GM21526 (cell line): ENCODE measurements around the gene FBXL19.
"Not testable (repeated sequence)": the region's sequence is repeated elsewhere in the genome, so short reads cannot be mapped to it uniquely, and the experiment has no call there.

Source experiments
- ATAC-seq: cut with Tn5 transposase; IDR thresholded peaks from one replicate; pipeline ENCODE4 v1.9.1; 2021; ENCODE audit warnings: moderate library complexity; ENCODE audit not compliant: unreplicated experiment, low FRiP score

The FBXL19 gene

DNA sequence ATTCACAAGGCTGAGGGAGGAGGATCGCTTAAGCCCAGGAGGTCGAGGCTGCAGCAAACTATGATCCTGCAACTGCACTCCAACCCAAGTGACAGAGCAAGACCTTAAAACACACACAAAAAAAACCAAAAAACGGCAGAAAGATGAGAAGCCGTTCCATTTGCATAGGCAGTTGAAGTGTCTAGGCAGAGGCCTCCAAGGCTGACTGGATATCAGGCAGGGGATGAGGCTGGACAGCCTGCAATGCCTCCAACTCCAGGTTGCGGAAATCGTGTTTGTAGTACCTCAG is 2.0 kb upstream of the FBXL19 start:
- ATAC-seq, result no peak

DNA sequence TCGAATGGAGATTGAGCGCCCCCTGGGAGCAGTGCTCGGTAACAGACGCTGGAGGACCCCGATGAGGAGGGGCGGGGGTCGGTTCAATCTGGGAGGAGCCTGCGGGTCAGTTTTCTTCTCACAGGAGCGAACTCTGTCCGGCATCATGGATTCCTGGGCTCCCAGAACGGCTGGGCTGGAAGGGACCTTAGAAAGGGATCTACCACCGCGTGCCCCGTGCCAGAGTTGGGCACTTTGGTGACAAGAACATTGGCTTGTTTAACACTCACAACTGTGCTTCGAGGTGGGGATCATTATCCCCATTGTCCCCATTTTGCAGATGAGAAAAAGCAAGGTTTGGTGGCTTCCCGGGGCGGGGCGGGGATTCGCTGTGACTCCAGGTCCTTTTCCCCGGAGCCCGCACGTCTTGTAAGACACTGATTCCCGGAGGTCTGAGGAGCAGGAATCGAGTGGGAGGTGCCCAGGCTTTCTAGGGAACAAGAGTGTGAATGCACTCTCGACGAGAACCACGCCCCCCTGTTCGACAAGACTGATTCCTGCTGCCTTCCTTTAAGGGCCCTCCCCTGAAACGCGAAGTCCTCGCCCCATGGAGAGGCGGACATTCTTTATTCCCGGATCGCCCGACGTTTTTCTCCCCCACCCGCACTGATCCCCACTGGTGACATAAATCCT is 1.5 kb upstream of the FBXL19 start:
- no peak for ATAC-seq

DNA sequence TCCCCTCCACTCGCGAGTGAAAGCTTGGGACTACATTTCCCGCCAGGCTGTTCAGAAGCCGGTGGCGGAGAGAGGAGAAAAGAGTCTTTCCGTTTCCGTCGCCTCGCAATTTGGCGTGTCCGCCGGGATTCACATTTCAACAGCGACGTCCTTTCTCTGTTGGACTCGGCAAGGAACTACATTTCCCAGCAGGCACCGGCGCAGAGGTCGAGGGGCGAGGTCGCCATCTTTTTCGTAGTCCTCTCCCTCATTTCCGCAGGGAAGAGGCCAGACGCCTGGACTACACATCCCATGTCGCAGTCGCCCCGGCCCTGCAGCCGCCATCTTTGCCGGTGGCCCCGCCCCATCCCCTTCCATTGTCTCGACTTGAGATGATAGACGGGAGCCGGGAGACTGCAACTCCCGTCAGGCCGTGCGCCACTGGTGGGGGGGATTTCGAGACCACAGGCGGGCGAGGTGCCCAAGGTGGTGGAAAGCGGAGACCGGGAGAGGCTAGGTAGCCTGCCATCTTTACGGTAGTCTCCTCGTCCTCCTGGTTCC is 882 bp upstream of the FBXL19 start:
- peak; percentile 63 for ATAC-seq

DNA sequence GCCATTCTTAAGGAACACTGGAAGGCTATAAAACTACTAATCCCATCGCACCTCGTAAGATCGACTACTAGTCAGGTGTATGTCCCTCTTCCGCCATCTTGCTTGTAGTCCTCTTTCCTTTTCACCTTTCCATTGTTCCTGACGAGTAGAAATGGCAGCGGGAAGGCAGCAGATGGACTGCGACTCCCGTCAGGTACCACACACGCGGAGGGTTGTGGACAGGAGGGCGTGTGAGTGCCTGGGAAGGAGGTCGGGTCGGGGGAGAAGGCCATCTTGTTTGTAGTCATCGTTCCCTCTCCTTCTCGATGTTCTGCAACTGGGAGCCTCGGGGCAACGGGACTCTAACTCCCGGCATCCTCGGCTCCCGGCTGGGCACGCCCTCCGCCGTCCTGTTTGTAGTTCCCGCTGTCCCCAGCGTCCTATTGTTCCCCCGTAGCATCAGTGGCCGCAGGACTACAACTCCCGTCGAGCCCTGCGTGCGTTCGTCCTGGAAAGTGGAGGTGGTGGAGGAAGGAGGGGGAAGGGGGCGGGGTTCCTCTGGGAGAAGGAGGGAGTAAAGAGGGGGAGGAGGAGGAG is 324 bp upstream of the FBXL19 start:
- ATAC-seq, result peak; percentile 56

DNA sequence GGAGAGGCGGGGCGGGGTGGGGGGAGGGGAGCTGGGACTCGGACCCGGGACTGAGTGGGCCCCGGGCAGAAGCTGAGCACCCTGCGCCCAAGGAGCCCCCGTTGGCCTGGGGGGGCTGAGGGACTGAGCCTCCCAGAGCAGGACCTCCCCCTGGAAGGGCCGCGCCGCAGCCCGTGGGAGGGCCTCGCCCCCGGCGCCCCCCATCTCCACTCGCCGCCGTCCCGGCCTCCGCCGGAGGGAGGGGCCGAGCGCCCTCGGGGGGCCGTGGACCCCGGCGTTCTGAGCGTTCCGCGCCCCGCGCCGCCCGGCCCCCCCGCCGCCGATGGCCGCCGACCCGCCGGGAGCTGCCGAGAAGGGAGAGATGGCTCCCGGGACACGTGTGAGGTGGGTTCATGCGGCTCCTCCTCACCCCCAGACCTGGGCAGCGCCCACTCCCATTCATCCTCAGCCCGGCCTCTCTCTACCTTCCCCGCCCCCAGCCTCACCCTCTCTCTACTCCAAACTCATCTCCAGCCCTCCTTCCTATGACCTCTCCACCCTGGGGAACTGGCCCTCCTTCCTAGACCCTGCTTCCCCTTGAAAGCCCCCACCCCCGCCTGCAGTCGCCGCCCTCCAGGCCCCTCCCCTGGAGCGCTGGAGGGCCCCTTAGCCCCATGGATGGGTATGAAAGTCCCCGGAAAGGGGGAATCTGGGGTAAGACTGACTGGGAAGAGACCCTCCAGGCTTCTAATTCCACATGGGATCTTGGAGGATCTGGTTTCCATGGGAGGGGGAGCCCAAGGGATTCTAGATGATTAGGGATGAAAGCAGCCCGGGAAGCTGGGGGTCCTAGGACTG is 922 bp downstream of the FBXL19 start:
- ATAC-seq, result no peak

DNA sequence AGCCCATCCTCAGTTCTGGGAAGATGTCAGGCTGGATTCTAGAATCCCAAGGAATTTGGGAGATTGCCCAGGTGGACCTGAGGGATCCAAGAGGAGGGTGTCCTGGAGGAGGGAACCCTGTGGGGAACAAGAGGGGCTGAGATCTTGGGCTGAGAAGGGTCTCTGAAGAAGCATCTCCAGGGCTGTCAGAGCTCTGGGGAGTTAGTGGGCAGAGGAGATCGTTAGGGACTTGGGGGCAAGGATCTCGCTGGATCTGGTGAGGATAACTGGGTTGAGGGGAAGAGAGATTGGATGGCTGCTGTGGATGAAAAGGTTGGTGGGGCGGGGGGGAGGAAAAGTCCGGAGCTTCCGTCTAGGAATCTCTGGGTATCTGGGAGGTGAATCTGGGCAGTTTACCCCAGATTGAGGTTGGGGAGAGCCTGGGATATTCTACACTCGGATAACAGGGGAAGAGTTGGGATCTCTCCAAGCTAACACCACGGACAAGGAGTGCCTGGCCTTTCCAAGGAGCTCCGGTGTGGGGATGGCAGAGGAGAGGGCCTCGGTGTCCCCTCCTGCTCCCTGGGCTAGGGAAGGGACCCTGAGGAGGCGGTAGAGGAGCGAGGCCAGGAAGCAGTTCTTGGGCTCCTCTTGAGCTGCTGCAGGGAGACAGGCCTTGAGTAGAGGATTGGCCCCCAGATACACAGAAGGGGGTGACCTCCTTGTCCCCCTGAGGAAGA is 1.7 kb downstream of the FBXL19 start:
- ATAC-seq, result no peak

DNA sequence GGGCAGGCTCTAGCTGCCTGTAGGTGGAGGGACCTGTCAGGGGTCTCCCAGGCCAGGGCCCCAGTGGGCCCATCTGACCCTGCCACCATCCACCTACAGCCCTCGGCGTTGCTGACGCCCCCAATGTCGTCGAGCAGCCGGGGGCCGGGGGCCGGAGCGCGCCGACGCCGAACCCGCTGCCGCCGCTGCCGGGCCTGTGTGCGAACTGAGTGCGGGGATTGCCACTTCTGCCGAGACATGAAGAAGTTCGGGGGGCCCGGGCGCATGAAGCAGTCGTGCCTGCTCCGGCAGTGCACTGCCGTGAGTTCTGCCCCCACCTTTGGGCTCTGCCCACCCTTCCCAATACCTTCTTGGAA is 2.2 kb downstream of the FBXL19 start:
- ATAC-seq, result no peak

DNA sequence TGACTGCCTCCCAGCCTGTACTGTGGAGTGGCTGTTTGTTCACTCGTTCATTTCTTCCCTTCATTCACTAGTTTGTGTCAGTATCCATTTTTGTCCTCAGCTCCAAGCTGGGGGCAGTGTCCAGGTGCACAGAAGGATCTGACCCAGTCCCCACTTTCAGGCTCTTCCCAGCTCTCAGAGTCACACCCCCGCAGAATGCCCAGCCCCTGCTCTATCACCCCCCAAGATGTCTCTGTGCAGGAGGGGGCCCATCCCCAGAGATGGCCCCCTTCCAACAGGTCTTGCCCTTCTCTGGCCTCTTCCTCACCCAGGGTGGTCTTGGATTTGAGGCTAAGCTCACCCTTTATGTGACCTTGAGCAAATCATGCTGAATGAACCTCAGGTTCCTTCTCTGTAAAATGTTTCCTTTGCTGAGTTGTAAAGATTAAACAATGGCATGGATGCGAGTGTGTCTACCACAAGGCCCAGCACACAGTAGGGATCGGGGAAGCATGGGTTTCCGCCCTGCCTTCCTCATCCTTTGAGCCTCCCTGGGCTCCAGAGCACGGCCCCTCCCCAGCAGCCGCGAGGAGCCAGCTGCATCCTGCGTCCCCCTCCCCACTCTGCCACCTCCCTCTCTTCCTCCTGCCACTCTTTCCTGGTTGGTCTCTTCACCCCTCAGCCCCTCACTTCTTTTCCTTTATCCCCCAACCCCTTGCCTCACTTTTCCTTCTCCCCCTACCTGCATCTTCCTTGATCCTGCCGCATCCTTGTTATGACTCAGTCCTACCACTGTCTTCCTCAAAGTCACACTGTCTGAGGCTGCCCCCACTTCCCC is 2.8 kb downstream of the FBXL19 start:
- no peak for ATAC-seq

DNA sequence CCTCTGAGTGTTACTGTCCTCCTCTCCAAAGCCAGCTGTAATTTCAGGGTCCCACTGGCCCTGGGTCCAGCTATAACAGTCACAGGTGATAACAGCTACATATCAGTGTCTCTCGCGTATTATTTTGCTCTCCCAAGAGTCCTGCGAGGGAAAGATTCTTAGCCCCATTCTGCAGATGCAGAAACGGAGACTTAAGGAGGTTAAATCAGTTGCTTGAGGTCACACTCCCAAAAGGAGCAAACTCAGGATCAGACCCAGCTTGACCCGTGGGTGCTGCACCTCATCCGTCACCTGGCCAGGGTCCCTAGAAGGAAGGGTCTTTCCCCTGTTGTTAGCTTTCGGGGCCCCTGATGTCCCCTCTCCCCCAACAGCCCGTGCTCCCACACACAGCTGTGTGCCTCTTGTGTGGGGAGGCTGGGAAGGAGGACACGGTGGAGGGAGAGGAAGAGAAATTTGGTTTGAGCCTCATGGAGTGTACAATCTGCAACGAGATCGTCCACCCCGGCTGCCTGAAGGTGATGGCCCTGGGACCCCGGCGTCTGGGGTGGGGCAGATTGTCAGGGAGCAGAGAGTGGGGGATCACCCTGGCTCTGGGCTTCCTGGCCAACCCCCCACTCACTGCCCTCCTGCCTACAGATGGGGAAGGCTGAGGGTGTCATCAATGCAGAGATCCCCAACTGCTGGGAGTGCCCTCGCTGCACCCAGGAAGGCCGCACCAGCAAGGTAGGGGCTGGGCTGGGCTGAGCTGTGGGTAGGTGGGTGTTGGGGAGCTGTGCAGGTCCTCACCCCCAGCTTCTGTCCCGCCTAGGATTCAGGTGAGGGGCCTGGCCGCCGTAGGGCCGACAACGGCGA is 3.8 kb downstream of the FBXL19 start:
- ATAC-seq, result no peak

DNA sequence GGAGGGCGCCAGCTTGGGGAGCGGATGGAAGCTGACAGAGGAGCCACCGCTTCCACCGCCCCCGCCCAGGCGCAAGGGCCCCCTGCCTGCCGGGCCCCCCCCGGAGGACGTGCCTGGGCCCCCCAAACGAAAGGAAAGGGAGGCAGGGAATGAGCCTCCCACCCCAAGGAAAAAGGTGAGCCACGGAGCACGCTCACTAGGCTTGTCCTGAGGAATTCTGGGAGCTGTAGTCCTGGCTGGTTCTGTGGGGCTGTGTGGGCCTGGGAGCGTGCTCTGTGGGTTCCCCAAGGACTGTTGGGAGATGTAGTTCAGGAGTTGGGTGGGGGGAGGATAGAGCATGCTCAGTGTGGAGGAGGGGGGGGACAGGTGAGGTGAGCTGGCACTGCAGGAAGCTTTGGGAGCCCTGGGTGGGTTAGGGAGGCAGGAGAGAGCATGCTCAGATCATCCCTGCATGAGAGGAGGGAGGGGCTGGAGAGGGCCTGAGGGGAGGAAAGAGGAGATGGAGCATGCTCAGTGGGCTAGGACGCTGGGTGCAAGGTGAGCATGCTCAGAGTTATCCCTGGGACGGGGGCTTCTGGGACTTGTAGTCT is 4.5 kb downstream of the FBXL19 start:
- ATAC-seq, result no peak

DNA sequence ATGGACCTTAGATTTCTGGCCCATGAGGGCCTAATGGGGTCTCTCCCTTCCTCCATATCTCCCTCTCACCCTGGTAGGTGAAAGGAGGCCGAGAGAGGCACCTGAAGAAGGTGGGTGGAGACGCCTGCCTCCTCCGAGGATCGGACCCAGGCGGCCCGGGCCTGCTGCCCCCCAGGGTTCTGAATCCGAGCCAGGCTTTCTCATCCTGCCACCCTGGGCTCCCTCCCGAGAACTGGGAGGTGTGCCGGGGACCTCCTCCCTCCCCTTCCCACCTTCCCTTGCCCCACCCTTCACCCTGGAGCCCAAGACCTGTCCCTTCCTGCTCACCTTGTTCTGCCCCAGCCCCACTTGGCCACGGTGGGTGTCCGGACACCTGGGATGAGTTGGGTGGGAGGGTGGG is 5.0 kb downstream of the FBXL19 start:
- no peak for ATAC-seq

DNA sequence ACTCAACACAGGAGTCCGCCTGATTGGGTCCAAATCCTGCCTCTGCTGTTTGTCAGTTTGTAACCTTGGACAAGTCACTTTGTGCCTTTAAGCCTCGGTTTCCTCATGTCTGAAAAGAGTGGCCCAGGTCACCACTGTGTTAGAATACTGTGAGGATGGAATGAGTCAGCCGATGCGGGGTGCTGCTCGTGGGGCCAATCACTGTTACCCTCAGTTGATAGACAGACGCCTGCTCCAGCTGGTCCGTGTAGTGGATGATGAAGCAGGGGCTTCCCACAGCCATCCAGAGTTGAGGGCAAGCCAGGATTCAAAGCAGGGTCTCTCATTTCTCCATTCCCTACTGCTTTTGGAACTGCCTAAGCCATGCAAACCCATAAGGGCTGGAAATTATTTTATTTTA is 5.8 kb downstream of the FBXL19 start:
- ATAC-seq, result no peak

DNA sequence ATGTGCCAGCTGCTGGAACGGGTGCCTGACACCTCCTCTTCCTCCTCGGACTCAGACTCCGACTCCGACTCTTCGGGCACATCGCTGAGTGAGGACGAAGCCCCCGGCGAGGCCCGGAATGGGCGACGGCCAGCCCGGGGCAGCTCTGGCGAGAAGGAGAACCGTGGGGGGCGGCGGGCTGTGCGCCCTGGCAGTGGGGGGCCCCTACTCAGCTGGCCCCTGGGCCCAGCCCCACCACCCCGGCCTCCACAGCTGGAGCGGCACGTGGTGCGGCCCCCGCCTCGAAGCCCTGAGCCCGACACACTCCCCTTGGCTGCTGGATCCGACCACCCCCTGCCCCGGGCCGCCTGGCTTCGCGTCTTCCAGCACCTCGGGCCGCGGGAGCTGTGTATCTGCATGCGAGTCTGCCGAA is 6.8 kb downstream of the FBXL19 start:
- ATAC-seq, result no peak

DNA sequence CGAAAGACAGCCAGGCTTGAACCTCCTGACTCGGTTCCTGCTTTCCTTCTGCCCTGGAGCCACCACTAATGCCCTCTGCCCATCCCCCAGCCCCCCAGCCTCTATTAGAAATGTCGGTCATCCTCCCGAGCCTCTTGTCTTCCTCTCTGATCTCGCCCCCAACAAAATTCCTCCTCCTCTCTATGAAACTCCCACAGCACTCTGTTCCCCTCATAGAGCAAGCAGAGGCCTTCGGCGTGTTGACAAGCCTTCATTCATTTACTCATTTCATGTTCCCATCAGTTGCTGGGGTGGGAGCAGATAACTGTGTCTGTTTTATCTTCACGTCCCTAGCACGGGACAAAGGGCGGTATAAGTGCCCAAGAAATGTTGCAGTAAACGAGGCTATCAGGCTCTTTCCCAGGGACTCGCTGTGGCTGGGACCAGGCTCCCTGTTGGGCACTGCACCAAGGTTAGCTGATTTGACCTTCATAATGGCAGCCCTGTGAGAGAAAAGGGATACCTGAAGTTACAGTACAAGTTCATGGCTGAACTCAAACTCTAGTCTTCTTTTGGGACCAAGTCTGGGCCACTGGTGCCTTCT is 7.8 kb downstream of the FBXL19 start:
- no peak for ATAC-seq

DNA sequence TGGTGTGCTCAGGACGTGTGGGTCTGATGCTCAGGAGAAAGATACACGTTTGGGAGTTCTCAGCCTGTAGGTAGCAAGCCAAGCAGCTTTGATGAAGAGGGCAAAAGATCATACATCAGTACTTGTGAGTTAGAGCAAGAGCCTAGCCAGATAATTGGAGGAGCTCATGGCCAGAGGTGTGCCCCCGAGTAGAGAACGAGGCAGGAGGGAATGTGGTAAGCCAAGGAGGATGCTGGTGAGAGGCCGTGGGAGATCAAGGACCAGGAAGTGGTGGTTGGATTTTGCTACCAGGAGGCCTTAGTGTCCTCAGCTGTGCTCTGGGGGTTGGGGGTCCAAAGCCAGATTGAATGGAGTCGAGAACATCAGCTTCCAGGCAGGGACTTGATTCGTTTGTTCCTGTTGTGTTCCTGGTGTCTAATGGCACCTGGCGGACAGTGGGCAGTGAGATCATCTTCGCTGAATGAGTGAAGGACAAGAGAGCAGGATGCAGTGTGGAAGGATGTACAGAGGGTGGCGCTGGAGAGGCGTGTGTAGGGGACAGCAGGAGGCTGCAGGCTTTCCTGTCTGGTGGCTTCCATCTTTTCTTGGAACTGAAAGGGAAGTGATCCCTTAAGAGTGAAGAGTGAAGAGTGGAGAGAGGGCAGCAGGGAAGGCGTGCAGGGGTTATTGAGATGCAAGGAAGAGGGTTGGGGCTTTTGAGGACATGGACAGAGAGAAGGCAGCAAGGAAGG is 11.6 kb downstream of the FBXL19 start:
- no peak for ATAC-seq

DNA sequence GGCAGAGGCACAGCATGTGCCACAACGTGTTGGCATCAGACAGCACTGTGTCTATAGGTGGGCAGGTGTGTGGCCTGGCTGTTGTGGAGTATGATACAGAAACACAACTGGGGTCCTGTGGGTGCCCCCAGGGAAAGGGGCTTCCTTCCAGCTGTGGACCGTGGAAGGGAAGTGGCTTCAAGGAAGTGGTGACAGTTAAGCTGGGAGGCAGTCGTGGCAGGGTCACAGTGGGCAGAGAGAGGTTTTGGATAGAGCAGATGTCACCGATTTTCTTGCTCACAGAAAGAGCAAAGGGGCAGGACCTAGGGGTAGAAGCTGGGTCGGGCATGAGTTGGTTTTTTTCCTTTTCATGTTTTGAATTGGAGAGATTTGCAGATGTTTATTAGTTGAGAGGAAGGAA is 14.3 kb downstream of the FBXL19 start:
- no peak for ATAC-seq

DNA sequence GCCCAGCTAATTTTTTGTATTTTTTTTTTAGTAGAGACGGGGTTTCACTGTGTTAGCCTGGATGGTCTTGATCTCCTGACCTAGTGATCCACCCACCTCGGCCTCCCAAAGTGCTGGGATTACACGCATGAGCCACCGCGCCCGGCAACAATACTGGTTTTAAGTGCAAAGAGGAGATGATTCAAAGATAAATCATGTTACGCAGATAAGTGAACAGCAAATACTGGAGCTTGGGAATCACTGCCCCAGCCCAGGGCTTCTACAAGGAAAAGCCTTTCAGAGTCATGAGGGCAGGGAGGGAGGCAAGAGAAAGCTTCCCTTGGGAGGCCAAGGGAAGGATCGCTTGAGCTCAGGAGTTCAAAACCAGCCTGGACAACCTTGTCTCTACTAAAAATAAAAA is 16.2 kb downstream of the FBXL19 start:
- not testable (repeated sequence) for ATAC-seq
